HL-60 (cell line): ENCODE data around the gene MACROD2.

Experiments used
- CTCF ChIP-seq: IDR thresholded peaks from one replicate; pipeline ENCODE4 v1.5.1; 2011; ENCODE audit warnings: low read length, control low read depth, inconsistent platforms; ENCODE audit not compliant: insufficient read depth
- GABPA ChIP-seq: IDR thresholded peaks from 2 replicates; pipeline ENCODE4 v1.6.1; 2012; ENCODE audit warnings: low read depth
- POLR2AphosphoS5 ChIP-seq: IDR thresholded peaks from 2 replicates; pipeline ENCODE4 v1.6.1; 2012; ENCODE audit warnings: low read depth
- REST ChIP-seq: IDR thresholded peaks from 2 replicates; pipeline ENCODE4 v1.6.1; 2012; ENCODE audit warnings: low read depth; ENCODE audit not compliant: insufficient replicate concordance

GRCh38 chr20:15020845-15021244, 1025.5 kb downstream of the MACROD2 start:
- TF ChIP-seq CTCF (no peak), GABPA (no peak), POLR2AphosphoS5 (no peak), REST (no peak)
